Vagina (tissue), 2 donors: ENCODE results near the gene GSKIP. TPM values are rescaled to one million over a fixed set of nuclear protein-coding genes. Genes with fewer than 3 reads are reported as not detected.
"Not testable (repeated sequence)": the region's sequence is repeated elsewhere in the genome, so short reads cannot be mapped to it uniquely, and the experiment has no call there.

Experiments used
- DNase-seq, 2 donors: peaks; one replicate each; pipeline ENCODE4 v3.0.0-alpha.2; 2017; ENCODE audit errors: extremely low spot score in 2 of 2
- H3K27ac ChIP-seq: fragments of 200-600 bp; sonication (generic); one replicate; pipeline ENCODE4 v1.5.1; 2019
- H3K27me3 ChIP-seq: fragments of 200-600 bp; sonication (generic); one replicate; pipeline ENCODE4 v1.5.1; 2019
- H3K36me3 ChIP-seq, 2 donors: fragments of 200-600 bp; sonication (generic); one replicate each; pipeline ENCODE4 v1.5.1; 2017 to 2019
- H3K4me1 ChIP-seq: fragments of 200-600 bp; sonication (generic); one replicate; pipeline ENCODE4 v1.5.1; 2019
- H3K4me3 ChIP-seq, 2 donors: fragments of 200-600 bp; sonication (generic); 1 replicate in 1 of 2; 2 replicates in 1 of 2; pipeline ENCODE4 v1.5.1; 2016 to 2019
- H3K9me3 ChIP-seq: fragments of 200-600 bp; sonication (generic); one replicate; pipeline ENCODE4 v1.5.1; 2019
- CTCF ChIP-seq, 3 experiments: fragments of 450-650 bp in 2 of 3; fragments of 200-600 bp in 1 of 3; sonication (generic) in 1 of 3; IDR thresholded peaks; one replicate each; pipeline ENCODE4 v1.5.1; 2017 to 2019; ENCODE audit warnings: antibody characterized with exemption in 3 of 3, mild to moderate bottlenecking in 2 of 3, moderate library complexity in 2 of 3
- POLR2A ChIP-seq, 2 donors: fragments of 450-650 bp; IDR thresholded peaks; one replicate each; pipeline ENCODE4 v1.6.1; 2017; ENCODE audit warnings: antibody characterized with exemption in 2 of 2, mild to moderate bottlenecking in 2 of 2, moderate library complexity in 2 of 2
- POLR2AphosphoS5 ChIP-seq, 2 donors: sonication (generic); formaldehyde crosslinking; IDR thresholded peaks; one replicate each; pipeline ENCODE4 v1.9.0; 2017; ENCODE audit warnings: antibody characterized with exemption in 2 of 2, mild to moderate bottlenecking in 2 of 2, low read depth in 1 of 2; ENCODE audit not compliant: insufficient read depth in 1 of 2
- intact Hi-C: fragments of 100-400 bp; cut with DNase I; formaldehyde crosslinking; loops from one replicate; pipeline ENCODE4 v1.15.1; 2023
- total RNA-seq: library from RNA; depleted of rRNA; stranded (reverse); fragments of >200 nt; gene quantifications from one replicate; pipeline ENCODE4 v1.2.3, GENCODE V29; 2016

The GSKIP gene
- total RNA-seq, 1 donor from 2014 or later = 8.1 TPM

DNA sequence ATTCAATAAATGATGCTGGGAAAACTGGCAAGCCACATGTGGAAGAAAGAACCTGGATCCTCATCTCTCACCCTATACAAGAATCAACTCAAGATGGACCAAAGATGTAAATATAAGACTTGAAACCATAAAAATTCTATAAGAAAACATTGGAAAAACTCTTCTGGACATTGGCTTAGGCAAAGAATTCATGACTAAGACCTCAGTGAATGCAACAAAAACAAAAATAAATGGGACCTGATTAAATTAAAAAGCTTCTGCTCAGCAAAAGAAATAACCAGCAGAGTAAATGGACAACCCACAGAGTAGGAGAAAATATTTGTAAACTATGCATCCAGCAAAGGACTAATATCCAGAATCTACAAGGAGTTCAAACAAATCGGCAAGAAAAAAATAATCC is 24.8 kb upstream of the GSKIP start:
- Histone ChIP-seq H3K27ac (no peak overlapping the region), H3K4me1 (no peaks in the 10 kb centered on the region), H3K36me3 (peaks cover 0 to 35% of the 10 kb centered on the region in 2 donors), H3K9me3 (no peaks in the 10 kb centered on the region), H3K4me3 (no peak overlapping the region), H3K27me3 (no peaks in the 10 kb centered on the region)
- no peak for DNase-seq
- intact Hi-C loops = no loop called here
- TF ChIP-seq CTCF (IDR thresholded peaks at IDR 0.05) (no peak), POLR2A (IDR thresholded peaks at IDR 0.05) (no peak), POLR2AphosphoS5 (IDR thresholded peaks at IDR 0.05; ENCODE audit: insufficient read depth in 1 of 2, low read depth in 1 of 2) (no peak)

DNA sequence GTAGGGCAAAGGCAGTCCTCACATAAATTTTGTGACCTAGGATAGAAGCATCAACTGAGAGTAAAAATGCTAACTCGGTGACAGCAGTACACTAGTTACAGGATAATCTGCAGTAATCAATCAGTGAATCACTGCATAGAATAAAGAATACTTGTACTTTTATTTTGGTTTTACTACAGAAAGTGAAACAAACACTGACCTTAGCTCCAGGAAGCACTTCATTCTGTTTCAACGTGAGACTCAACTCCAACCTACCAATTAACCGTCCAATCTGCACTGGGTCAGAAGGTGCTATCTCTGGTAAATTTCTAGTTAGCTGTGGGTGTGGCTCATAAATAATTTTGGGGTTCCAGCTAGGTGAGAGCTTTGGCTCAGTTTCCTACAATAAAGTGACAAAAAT is 22.0 kb upstream of the GSKIP start:
- TF ChIP-seq POLR2A (IDR thresholded peaks at IDR 0.05) (no peak), POLR2AphosphoS5 (IDR thresholded peaks at IDR 0.05; ENCODE audit: insufficient read depth in 1 of 2, low read depth in 1 of 2) (no peak), CTCF (IDR thresholded peaks at IDR 0.05) (no peak)
- Histone ChIP-seq H3K4me1 (no peaks in the 10 kb centered on the region), H3K4me3 (no peak overlapping the region), H3K36me3 (peaks cover 0 to 28% of the 10 kb centered on the region in 2 donors), H3K27ac (no peak overlapping the region), H3K27me3 (no peaks in the 10 kb centered on the region), H3K9me3 (no peaks in the 10 kb centered on the region)
- no peak for DNase-seq
- intact Hi-C loops = no loop called here

DNA sequence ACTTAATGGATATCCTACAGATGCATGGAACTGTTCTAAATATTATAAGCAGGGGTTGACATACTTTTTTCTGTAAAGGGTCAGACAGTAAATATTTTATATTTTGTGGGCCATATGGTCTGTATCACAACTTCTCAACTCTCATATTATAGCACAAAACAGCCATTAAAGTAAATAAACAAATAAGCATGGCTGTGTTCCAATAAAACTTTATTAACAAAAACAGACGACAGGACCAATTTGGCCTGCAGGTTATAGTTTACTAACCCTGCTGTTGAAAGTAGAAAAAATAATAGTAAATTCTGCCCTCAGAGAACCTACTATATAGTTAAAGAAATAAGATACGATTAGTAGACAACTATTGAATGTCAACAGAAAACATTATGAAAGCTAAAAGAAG is 17.7 kb upstream of the GSKIP start:
- no peaks in the 10 kb centered on the region for H3K27me3 ChIP-seq
- peaks cover 8% of the 10 kb centered on the region for H3K4me1 ChIP-seq
- H3K9me3 ChIP-seq = no peaks in the 10 kb centered on the region
- TF ChIP-seq POLR2AphosphoS5 (IDR thresholded peaks at IDR 0.05; ENCODE audit: insufficient read depth in 1 of 2, low read depth in 1 of 2) = no peak
- TF ChIP-seq CTCF (IDR thresholded peaks at IDR 0.05) = no peak
- TF ChIP-seq POLR2A (IDR thresholded peaks at IDR 0.05) = no peak
- intact Hi-C loops = no loop called here
- peaks cover 0 to 5% of the 10 kb centered on the region in 2 donors for H3K36me3 ChIP-seq
- no peak overlapping the region for H3K27ac ChIP-seq
- DNase-seq = no peak
- H3K4me3 ChIP-seq = no peak overlapping the region

DNA sequence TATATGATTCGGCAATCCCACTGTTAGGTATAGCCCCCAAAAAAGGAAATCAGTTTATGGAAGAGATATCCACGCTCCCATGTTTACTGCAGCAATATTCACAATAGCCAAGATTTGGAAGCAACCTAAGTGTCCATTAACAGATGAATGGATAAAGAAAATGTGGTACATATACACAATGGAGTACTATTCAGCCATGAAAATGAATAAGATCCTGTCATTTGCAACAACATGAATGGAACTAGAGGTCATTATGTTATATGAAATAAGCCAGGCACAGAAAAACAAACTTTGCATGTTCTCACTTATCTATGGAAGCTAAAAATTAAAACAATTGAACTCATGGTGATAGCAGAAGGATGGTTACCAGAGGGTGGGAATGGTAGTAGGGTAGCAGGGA is 15.4 kb upstream of the GSKIP start:
- H3K27me3 ChIP-seq, H3K36me3 ChIP-seq, H3K4me3 ChIP-seq, H3K27ac ChIP-seq, DNase-seq, intact Hi-C loops, H3K9me3 ChIP-seq: not testable (repeated sequence)
- H3K4me1 ChIP-seq = peaks cover 14% of the 10 kb centered on the region

DNA sequence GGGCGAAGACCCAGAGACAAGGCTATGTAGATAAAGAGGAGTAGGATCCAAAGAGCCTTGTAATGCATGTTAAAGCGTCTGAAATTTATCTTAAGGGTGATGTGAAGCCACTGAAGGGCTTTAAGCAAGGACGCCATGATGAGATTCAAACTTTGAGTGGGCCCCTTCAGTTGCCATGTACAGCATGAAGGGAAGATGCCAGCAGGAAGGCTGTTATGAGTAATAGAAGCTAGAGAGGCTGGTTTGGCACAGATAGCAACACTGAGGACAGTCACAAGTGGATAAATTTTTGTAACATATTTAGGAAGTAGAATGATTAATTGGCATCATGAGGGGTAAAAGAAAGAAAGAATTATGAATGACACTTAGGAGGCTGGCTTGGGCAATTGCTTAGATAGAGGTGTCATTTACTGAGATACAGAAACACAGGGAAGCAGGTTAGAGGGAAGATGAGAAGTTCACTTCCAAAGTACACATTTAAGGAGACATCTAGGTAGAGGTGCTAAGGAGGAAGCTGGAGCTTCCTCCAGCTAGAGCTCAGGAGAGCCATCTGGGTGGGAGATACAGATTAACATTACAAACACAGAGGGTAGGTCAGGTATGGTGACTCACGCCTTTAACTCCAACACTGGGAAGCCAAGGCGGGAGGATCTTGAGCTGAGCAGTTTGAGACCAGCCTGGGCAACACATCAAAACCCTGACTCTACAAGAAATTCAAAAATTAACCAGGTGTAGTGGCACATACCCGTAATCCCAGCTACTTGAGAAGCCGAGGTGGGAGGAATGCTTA is 13.8 kb upstream of the GSKIP start:
- DNase-seq = no peak
- Histone ChIP-seq H3K4me1 (peaks cover 14% of the 10 kb centered on the region), H3K27ac (no peak overlapping the region), H3K27me3 (no peaks in the 10 kb centered on the region), H3K36me3 (no peaks in the 10 kb centered on the region), H3K4me3 (no peak overlapping the region), H3K9me3 (no peaks in the 10 kb centered on the region)
- TF ChIP-seq POLR2AphosphoS5 (IDR thresholded peaks at IDR 0.05; ENCODE audit: insufficient read depth in 1 of 2, low read depth in 1 of 2) (no peak), POLR2A (IDR thresholded peaks at IDR 0.05) (no peak), CTCF (IDR thresholded peaks at IDR 0.05) (no peak)
- intact Hi-C loops = no loop called here
